Measurements from ENCODE around the gene PRSS27.
"Not testable (repeated sequence)": the region's sequence is repeated elsewhere in the genome, so short reads cannot be mapped to it uniquely, and the experiment has no call there.

- TF ChIP-seq EZH2 (IDR thresholded peaks at IDR 0.05; ENCODE audit: borderline replicate concordance, low read length); CTCF (IDR thresholded peaks at IDR 0.05; ENCODE audit: low read length): not testable (repeated sequence)
Measured at GRCh38 chr16:2683041-2683440, 37.0 kb downstream of the PRSS27 start.
